Gastroesophageal sphincter (tissue), 4 donors: ENCODE data around the gene GALNT2. TPM values are rescaled to one million over a fixed set of nuclear protein-coding genes. Genes with fewer than 3 reads are reported as not detected.

ENCODE experiments used
- ATAC-seq: fragments of 150-250 bp; one replicate; pipeline ENCODE4 v1.9.1; 2016; ENCODE audit warnings: mild to moderate bottlenecking, moderate library complexity
- H3K27ac ChIP-seq, 4 donors: fragments of 200-600 bp; sonication (generic) in 3 of 4; 1 replicate in 3 of 4; 2 replicates in 1 of 4; pipeline ENCODE4 v1.5.1; 2016 to 2019
- H3K27me3 ChIP-seq: fragments of 200-600 bp; sonication (generic); one replicate; pipeline ENCODE4 v1.5.1; 2019
- H3K36me3 ChIP-seq, 2 donors: fragments of 200-600 bp; sonication (generic); one replicate each; pipeline ENCODE4 v1.5.1; 2019; ENCODE audit warnings: control low read depth in 1 of 2
- H3K4me1 ChIP-seq, 3 donors: fragments of 200-600 bp; sonication (generic); 1 replicate in 2 of 3; 2 replicates in 1 of 3; pipeline ENCODE4 v1.5.1; 2016 to 2019; ENCODE audit warnings: control low read depth in 2 of 3
- H3K4me3 ChIP-seq, 2 donors: fragments of 200-600 bp; sonication (generic); one replicate each; pipeline ENCODE4 v1.5.1; 2019; ENCODE audit warnings: mild to moderate bottlenecking in 1 of 2, moderate library complexity in 1 of 2
- H3K9me3 ChIP-seq, 3 donors: fragments of 200-600 bp; sonication (generic); one replicate each; pipeline ENCODE4 v1.5.1; 2017 to 2019; ENCODE audit warnings: control low read depth in 2 of 3
- EP300 ChIP-seq: sonication (generic); formaldehyde crosslinking; IDR thresholded peaks from one replicate; pipeline ENCODE4 v1.6.1; 2017; ENCODE audit warnings: antibody characterized with exemption, mild to moderate bottlenecking
- POLR2A ChIP-seq, 2 donors: fragments of 450-650 bp; IDR thresholded peaks; one replicate each; pipeline ENCODE4 v1.6.1; 2017; ENCODE audit warnings: antibody characterized with exemption in 2 of 2, mild to moderate bottlenecking in 2 of 2, moderate library complexity in 1 of 2
- POLR2AphosphoS5 ChIP-seq: sonication (generic); formaldehyde crosslinking; IDR thresholded peaks from one replicate; pipeline ENCODE4 v1.6.1; 2017; ENCODE audit warnings: antibody characterized with exemption
- WGBS, 2 donors: methylation state at CpG; one replicate each; pipeline ENCODE4 v1.1.5; 2018; ENCODE audit warnings: low coverage in 1 of 2; 5-methylcytosine and 5-hydroxymethylcytosine counted together
- total RNA-seq, 4 donors: library from RNA; depleted of rRNA; stranded (reverse); fragments of >200 nt; gene quantifications; one replicate each; pipeline ENCODE4 v1.1.0, GENCODE V29; 2016
- TF ChIP-seq, protein P1 (sequence below), 4 experiments: fragments of 200-600 bp in 2 of 4; fragments of 450-650 bp in 2 of 4; sonication (generic) in 1 of 4; IDR thresholded peaks; one replicate each; pipeline ENCODE4 v1.5.1; 2017 to 2019; ENCODE audit warnings: antibody characterized with exemption in 4 of 4, mild to moderate bottlenecking in 2 of 4, moderate library complexity in 2 of 4

The GALNT2 gene
- total RNA-seq, 4 donors from 2014 or later: 95.3 to 160 (median 134) TPM

DNA sequence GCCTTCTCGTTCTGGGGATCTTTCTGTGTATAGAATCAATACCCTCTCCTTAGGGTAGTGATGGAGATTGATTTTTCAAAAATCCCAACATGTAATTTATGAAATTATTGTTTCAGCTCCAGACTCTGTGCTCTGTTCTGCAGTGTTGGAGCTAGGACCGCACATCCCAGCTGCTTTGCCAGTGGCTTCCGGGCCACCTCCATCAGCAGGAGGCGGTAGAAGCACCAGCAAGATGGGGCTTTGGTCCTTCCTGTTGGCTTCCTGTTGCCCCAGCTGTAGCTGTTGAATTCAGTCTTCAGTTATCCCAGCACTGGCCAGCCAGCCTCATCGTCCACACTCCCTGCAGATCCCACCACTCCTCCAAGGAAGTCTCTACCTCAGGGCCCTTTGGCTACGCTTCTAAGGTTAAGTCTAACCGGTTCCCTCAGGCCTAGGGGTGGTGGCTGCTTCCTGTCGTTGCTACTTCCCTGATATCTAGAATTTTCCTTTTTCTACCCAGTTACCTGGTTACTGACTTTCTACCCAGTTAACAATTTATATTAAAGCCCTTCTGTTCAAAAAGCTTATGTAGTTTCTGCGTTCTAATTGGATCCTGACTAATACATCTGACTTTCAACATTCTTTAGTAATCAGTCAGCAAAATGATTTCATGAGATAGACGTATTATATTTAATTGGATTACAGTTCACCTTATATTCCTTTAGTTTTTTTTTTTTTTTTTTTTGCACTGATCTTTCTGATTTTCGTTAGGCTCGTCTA, 24.6 kb downstream of the GALNT2 start:
- H3K4me1 ChIP-seq: peaks cover 5 to 95% (median 8%) of the 10 kb centered on the region in 3 donors
- no peaks in the 10 kb centered on the region for H3K27me3 ChIP-seq
- H3K4me3 ChIP-seq: no peak overlapping the region
- 86 to 98% methylated on average over 6 to 9 of the region's 12 CpGs for WGBS, 2 donors
- no peaks in the 10 kb centered on the region for H3K9me3 ChIP-seq
- no peak for TF ChIP-seq POLR2AphosphoS5
- TF ChIP-seq EP300: no peak
- no peak for TF ChIP-seq POLR2A (IDR thresholded peaks at IDR 0.05)
- TF ChIP-seq, protein P1, sequence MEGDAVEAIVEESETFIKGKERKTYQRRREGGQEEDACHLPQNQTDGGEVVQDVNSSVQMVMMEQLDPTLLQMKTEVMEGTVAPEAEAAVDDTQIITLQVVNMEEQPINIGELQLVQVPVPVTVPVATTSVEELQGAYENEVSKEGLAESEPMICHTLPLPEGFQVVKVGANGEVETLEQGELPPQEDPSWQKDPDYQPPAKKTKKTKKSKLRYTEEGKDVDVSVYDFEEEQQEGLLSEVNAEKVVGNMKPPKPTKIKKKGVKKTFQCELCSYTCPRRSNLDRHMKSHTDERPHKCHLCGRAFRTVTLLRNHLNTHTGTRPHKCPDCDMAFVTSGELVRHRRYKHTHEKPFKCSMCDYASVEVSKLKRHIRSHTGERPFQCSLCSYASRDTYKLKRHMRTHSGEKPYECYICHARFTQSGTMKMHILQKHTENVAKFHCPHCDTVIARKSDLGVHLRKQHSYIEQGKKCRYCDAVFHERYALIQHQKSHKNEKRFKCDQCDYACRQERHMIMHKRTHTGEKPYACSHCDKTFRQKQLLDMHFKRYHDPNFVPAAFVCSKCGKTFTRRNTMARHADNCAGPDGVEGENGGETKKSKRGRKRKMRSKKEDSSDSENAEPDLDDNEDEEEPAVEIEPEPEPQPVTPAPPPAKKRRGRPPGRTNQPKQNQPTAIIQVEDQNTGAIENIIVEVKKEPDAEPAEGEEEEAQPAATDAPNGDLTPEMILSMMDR (IDR thresholded peaks at IDR 0.05): no peak
- no peak overlapping the region for H3K27ac ChIP-seq
- H3K36me3 ChIP-seq: peaks cover 0 to 18% of the 10 kb centered on the region in 2 donors
- ATAC-seq: no peak

DNA sequence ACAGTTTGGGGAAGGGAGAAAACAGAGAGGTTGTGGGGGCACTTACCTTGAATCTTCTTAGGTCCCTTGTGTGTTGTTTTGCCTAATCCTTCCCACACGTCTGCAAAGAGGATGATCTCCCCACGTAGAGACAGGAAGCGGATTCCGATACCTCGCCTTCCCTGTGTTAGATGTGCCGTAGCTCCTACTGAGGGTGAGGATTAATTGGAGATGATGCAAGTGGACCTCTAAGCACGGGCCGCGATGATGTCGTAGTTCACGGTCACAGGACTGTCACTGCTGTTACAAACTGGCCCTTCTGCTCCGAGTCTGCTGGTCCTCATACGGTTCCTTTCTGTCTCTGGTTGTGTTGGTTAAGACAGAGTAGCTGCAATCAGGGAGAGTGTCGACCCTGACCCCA, 27.7 kb downstream of the GALNT2 start:
- 86 to 93% methylated on average over 6 to 11 of the region's 14 CpGs for WGBS, 2 donors
- no peak for ATAC-seq
- no peak overlapping the region for H3K4me3 ChIP-seq
- H3K9me3 ChIP-seq: no peaks in the 10 kb centered on the region
- no peaks in the 10 kb centered on the region for H3K27me3 ChIP-seq
- peaks cover 0 to 10% of the 10 kb centered on the region in 2 donors for H3K36me3 ChIP-seq
- TF ChIP-seq EP300 (no peak), POLR2AphosphoS5 (no peak), POLR2A (IDR thresholded peaks at IDR 0.05) (no peak)
- TF ChIP-seq, protein P1 (IDR thresholded peaks at IDR 0.05): no peak
- H3K27ac ChIP-seq: no peak overlapping the region
- peaks cover 4 to 93% (median 5%) of the 10 kb centered on the region in 3 donors for H3K4me1 ChIP-seq

DNA sequence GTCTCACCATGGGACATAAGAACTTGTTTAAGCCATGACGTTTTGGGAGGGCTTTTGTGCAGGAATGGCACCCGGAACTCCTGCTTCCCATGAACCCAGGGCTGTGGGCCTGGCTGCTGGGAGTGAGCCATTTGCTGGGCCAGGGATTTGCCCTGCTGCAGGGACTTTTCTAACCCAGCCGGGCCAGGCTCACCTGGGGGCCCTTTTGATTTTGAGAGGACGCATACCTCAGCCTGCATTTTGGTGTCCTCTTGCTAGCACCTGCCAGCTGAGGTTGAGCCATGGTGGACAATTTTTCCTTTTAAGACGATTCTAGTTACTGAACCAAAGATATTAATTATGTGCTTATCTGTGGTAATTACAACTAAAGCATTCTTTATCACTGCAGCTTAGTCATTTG, 28.9 kb downstream of the GALNT2 start:
- H3K36me3 ChIP-seq: peaks cover 0 to 4% of the 10 kb centered on the region in 2 donors
- TF ChIP-seq POLR2A (IDR thresholded peaks at IDR 0.05): no peak
- TF ChIP-seq, protein P1 (IDR thresholded peaks at IDR 0.05): no peak
- H3K27me3 ChIP-seq: no peaks in the 10 kb centered on the region
- peaks cover 2 to 93% (median 4%) of the 10 kb centered on the region in 3 donors for H3K4me1 ChIP-seq
- no peak for ATAC-seq
- no peak overlapping the region for H3K27ac ChIP-seq
- no peaks in the 10 kb centered on the region for H3K9me3 ChIP-seq
- no peak overlapping the region for H3K4me3 ChIP-seq
- 76 to 95% methylated on average over 3 of the region's 5 CpGs for WGBS, 2 donors

DNA sequence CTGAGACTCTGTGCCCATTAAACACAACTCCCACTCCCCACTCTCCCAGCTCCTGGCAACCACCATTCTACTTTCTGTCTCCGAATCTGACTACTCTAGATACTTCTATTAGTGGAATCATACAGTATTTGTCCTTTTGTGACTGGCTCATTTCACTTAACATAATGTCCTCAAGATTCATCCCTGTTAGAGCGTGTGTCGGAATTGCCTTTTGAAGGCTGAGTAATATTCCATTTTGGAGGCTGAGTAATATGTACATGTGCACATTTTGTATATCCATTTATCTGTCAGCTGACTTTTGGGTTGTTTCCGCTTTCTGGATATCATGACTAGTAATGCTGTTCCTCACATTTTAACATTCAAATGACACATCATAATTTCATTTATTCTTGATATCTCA, 30.3 kb downstream of the GALNT2 start:
- no peak overlapping the region for H3K27ac ChIP-seq
- no peak for ATAC-seq
- no peak overlapping the region for H3K4me3 ChIP-seq
- TF ChIP-seq POLR2AphosphoS5: no peak
- TF ChIP-seq, protein P1 (IDR thresholded peaks at IDR 0.05): no peak
- no peak for TF ChIP-seq POLR2A (IDR thresholded peaks at IDR 0.05)
- 95 to 96% methylated on average over 4 of the region's 4 CpGs for WGBS, 2 donors
- no peaks in the 10 kb centered on the region for H3K36me3 ChIP-seq
- peaks cover 8 to 94% (median 9%) of the 10 kb centered on the region in 3 donors for H3K4me1 ChIP-seq
- H3K27me3 ChIP-seq: no peaks in the 10 kb centered on the region
- no peaks in the 10 kb centered on the region for H3K9me3 ChIP-seq

DNA sequence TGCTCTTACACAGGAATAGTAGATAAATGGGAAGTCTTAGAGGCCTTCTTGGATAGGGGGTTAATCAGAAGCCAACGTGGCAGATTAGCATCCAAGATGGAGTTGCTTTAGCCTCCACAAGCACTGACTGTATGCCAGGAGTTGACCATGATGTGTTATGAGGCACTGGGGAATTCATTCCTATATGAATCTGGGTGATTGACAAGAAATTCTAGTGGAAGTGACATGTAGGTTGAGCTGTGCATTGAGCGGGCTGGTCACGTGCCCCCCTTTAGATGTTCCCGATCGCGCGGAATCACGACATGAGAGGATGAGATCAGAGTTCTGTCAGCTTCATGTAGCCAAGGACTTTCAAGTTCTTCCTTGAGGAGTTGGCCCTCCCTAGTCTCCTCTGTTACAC, 31.7 kb downstream of the GALNT2 start:
- Histone ChIP-seq H3K4me3 (no peak overlapping the region), H3K9me3 (no peaks in the 10 kb centered on the region), H3K4me1 (peaks cover 21 to 94% (median 22%) of the 10 kb centered on the region in 3 donors), H3K36me3 (no peaks in the 10 kb centered on the region), H3K27me3 (no peaks in the 10 kb centered on the region), H3K27ac (peak overlapping the region in 1 of 4 donors; percentile 89)
- TF ChIP-seq, protein P1 (IDR thresholded peaks at IDR 0.05): no peak
- TF ChIP-seq POLR2AphosphoS5 (no peak), EP300 (no peak), POLR2A (IDR thresholded peaks at IDR 0.05) (no peak)
- 84 to 88% methylated on average over 8 of the region's 8 CpGs for WGBS, 2 donors
- ATAC-seq: no peak
